Astrocyte (in vitro differentiated cells and primary cell): ENCODE measurements around the gene CHST5.

Source experiments
- EZH2 ChIP-seq: IDR thresholded peaks from 2 replicates; pipeline ENCODE4 v1.6.1; 2012; ENCODE audit warnings: mild to moderate bottlenecking, low read length, inconsistent platforms; ENCODE audit not compliant: insufficient read depth
- TF ChIP-seq, protein P1 (sequence below): IDR thresholded peaks from 2 replicates; pipeline ENCODE4 v1.5.1; 2011; ENCODE audit warnings: low read depth, mild to moderate bottlenecking, inconsistent platforms, low read length, moderate library complexity; ENCODE audit not compliant: insufficient read depth

DNA sequence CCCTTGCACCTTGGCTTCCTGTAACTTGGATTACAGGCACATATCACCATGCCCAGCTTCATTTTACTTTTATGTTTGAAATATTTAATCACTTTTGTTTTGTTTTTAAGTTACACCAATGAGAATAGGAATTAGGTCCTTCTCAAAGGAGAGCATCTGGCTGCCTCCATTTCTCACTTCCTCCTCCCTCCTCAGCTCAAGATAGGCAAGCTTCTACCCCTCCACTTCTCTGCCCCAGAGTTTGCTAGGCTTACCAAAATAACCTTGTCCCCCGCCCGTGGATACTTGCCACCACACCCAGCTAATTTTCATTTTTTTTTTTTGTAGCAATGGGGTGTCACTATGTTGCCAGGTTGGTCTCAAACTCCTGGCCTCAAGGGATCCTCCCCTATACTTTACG is 48.2 kb upstream of the CHST5 start:
- TF ChIP-seq, protein P1, sequence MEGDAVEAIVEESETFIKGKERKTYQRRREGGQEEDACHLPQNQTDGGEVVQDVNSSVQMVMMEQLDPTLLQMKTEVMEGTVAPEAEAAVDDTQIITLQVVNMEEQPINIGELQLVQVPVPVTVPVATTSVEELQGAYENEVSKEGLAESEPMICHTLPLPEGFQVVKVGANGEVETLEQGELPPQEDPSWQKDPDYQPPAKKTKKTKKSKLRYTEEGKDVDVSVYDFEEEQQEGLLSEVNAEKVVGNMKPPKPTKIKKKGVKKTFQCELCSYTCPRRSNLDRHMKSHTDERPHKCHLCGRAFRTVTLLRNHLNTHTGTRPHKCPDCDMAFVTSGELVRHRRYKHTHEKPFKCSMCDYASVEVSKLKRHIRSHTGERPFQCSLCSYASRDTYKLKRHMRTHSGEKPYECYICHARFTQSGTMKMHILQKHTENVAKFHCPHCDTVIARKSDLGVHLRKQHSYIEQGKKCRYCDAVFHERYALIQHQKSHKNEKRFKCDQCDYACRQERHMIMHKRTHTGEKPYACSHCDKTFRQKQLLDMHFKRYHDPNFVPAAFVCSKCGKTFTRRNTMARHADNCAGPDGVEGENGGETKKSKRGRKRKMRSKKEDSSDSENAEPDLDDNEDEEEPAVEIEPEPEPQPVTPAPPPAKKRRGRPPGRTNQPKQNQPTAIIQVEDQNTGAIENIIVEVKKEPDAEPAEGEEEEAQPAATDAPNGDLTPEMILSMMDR: no peak
- no peak for TF ChIP-seq EZH2
